ENCODE results near the gene TOMM40. TPM values are rescaled to one million over a fixed set of nuclear protein-coding genes. Genes with fewer than 3 reads are reported as not detected.

The TOMM40 gene
- total and polyA plus RNA-seq, 2 of the 13 experiments (the other 11 are each of a cell fraction or from before 2014, with no cell fraction given), result 72.0 to 110 TPM

DNA sequence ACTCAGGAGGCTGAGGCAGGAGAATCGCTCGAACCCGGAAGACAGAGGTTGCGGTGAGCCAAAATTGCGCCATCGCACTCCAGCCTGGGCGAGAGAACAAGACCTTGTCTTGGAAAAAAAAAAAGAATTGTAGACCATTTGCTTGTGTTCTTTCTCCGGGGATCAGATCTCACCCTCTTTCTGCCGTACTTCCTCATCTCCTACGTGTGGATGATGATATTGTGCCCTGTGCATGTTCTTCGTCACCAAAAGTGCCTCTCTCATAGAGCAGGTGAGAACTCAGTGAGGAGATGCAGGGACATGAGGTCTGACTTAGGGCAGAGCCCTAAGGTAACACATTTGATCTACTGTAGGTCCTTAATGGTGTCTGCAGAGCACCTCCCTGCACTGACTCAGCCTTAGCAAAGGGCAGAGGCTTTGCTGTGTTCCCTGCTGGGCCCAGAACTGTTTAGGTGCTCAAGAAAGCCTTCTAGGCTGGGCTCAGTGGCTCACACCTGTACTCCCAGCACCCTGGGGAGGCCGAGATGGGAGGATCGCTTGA, 56.1 kb downstream of the TOMM40 start (continued):
- TF ChIP-seq RAD21 (CRISPR knock-in tag; IDR thresholded peaks at IDR 0.05) (no peak), ZNF547 (CRISPR knock-in tag; IDR thresholded peaks at IDR 0.05) (no peak), ZBTB49 (CRISPR knock-in tag; IDR thresholded peaks at IDR 0.05; ENCODE audit: borderline replicate concordance) (no peak), MZF1 (CRISPR knock-in tag; IDR thresholded peaks at IDR 0.05; ENCODE audit: borderline replicate concordance) (no peak), ZNF567 (CRISPR knock-in tag; IDR thresholded peaks at IDR 0.05; ENCODE audit: borderline replicate concordance) (no peak), ZBTB46 (CRISPR knock-in tag; IDR thresholded peaks at IDR 0.05; ENCODE audit: borderline replicate concordance) (no peak), TRIM24 (CRISPR knock-in tag; IDR thresholded peaks at IDR 0.05) (no peak), ZSCAN30 (CRISPR knock-in tag; IDR thresholded peaks at IDR 0.05) (no peak), XBP1 (CRISPR knock-in tag; IDR thresholded peaks at IDR 0.05) (no peak), JARID2 (CRISPR knock-in tag; IDR thresholded peaks at IDR 0.05; ENCODE audit: insufficient replicate concordance) (no peak), SNAPC2 (CRISPR knock-in tag; IDR thresholded peaks at IDR 0.05) (no peak), HHEX (CRISPR knock-in tag; IDR thresholded peaks at IDR 0.05) (no peak), GATAD1 (CRISPR knock-in tag; IDR thresholded peaks at IDR 0.05) (no peak), ZNF589 (CRISPR knock-in tag; conservative IDR thresholded peaks at IDR 0.05) (no peak), ZMYM4 (CRISPR knock-in tag; IDR thresholded peaks at IDR 0.05) (0 out of 2 replicates have a peak, but pooled peaks have one; percentile 41), CREB3 (CRISPR knock-in tag; IDR thresholded peaks at IDR 0.05) (no peak), MIER2 (CRISPR knock-in tag; IDR thresholded peaks at IDR 0.05) (no peak), ZBTB21 (CRISPR knock-in tag; IDR thresholded peaks at IDR 0.05) (peak; percentile 52; the same call in 1 of the 2 replicates)
- TF ChIP-seq, protein P1, sequence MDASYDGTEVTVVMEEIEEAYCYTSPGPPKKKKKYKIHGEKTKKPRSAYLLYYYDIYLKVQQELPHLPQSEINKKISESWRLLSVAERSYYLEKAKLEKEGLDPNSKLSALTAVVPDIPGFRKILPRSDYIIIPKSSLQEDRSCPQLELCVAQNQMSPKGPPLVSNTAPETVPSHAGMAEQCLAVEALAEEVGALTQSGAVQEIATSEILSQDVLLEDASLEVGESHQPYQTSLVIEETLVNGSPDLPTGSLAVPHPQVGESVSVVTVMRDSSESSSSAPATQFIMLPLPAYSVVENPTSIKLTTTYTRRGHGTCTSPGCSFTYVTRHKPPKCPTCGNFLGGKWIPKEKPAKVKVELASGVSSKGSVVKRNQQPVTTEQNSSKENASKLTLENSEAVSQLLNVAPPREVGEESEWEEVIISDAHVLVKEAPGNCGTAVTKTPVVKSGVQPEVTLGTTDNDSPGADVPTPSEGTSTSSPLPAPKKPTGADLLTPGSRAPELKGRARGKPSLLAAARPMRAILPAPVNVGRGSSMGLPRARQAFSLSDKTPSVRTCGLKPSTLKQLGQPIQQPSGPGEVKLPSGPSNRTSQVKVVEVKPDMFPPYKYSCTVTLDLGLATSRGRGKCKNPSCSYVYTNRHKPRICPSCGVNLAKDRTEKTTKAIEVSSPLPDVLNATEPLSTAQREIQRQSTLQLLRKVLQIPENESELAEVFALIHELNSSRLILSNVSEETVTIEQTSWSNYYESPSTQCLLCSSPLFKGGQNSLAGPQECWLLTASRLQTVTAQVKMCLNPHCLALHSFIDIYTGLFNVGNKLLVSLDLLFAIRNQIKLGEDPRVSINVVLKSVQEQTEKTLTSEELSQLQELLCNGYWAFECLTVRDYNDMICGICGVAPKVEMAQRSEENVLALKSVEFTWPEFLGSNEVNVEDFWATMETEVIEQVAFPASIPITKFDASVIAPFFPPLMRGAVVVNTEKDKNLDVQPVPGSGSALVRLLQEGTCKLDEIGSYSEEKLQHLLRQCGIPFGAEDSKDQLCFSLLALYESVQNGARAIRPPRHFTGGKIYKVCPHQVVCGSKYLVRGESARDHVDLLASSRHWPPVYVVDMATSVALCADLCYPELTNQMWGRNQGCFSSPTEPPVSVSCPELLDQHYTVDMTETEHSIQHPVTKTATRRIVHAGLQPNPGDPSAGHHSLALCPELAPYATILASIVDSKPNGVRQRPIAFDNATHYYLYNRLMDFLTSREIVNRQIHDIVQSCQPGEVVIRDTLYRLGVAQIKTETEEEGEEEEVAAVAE (CRISPR knock-in tag; IDR thresholded peaks at IDR 0.05; ENCODE audit: borderline replicate concordance), result no peak
- TF ChIP-seq, protein P2, sequence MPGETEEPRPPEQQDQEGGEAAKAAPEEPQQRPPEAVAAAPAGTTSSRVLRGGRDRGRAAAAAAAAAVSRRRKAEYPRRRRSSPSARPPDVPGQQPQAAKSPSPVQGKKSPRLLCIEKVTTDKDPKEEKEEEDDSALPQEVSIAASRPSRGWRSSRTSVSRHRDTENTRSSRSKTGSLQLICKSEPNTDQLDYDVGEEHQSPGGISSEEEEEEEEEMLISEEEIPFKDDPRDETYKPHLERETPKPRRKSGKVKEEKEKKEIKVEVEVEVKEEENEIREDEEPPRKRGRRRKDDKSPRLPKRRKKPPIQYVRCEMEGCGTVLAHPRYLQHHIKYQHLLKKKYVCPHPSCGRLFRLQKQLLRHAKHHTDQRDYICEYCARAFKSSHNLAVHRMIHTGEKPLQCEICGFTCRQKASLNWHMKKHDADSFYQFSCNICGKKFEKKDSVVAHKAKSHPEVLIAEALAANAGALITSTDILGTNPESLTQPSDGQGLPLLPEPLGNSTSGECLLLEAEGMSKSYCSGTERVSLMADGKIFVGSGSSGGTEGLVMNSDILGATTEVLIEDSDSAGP (CRISPR knock-in tag; IDR thresholded peaks at IDR 0.05; ENCODE audit: borderline replicate concordance), result no peak

All from HepG2 (cell line).